ENCODE measurements around the gene SEMA3D. TPM values are rescaled to one million over a fixed set of nuclear protein-coding genes. Genes with fewer than 3 reads are reported as not detected.

The SEMA3D gene
- total and polyA plus RNA-seq, 2 of the 13 experiments (the other 11 are each of a cell fraction or from before 2014, with no cell fraction given) = 0.07 TPM; not detected in 1

DNA sequence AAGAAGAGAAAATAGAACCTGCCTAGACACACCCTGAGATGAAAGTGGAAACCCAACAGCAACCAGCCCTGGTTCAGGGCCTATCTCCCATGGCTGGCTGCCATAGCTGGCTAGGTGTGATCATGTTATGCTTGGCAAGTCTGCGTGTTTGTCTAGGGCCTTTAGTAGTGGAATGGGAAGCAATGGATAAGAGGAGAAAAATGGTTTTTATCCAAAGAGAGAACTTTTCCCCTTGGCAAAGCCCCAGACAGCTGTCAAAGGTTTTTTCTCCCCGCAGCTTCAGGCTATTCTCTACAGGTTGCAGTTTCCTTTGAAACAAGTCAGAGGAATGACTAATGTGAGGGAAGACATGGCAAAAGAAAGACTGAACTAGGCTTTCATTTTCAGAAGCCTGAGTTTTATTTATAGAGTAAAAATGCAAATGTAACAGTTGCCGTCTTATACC is 161.5 kb downstream of the SEMA3D start:
- ATAC-seq = no peak
- DNase-seq (ENCODE audit: low spot score) = no peak
- intact Hi-C loops (cut with micrococcal nuclease; ENCODE audit: unreplicated experiment) = no loop called here
- no peak overlapping the region for H3K9ac ChIP-seq (ENCODE audit: insufficient read depth, low read depth, low read length)
- H2AFZ ChIP-seq (ENCODE audit: low read length) = no peak overlapping the region
- H4K20me1 ChIP-seq (ENCODE audit: insufficient read depth, low read length) = no peaks in the 10 kb centered on the region
- no peaks in the 10 kb centered on the region for H3K9me3 ChIP-seq (ENCODE audit: low read length)
- ChIA-PET CTCF (ENCODE audit: low intra/inter-chr PET ratio, low total read pairs) (no interaction called here), POLR2A (no interaction called here)
- H3K4me3 ChIP-seq (replicated peaks in 1 of 3; ENCODE audit: insufficient read depth in 1 of 3, low read depth in 2 of 3, low read length in 3 of 3) = no peak overlapping the region
- in situ Hi-C loops (cut with HindIII; ENCODE audit: extremely low pct_ligation_motif_present, low pct_unique_long_range_greater_than_20kb) = no loop called here
- no peak for FAIRE-seq
- no peaks in the 10 kb centered on the region for H3K79me2 ChIP-seq (ENCODE audit: insufficient read depth, low read length)
- no peaks in the 10 kb centered on the region for H3K36me3 ChIP-seq (replicated peaks in 1 of 2; ENCODE audit: control insufficient read depth in 1 of 2, insufficient read depth in 2 of 2, low read length in 2 of 2)
- no peaks in the 10 kb centered on the region for H3K4me1 ChIP-seq (ENCODE audit: insufficient read depth, low read length)
- no TSS peak for BruUV-seq (replicated peaks)
- H3K27ac ChIP-seq (ENCODE audit: extremely low read length, insufficient read depth, low read length) = no peak overlapping the region
- H3K4me2 ChIP-seq (ENCODE audit: low read depth, low read length) = no peak overlapping the region
- WGBS (ENCODE audit: low lambda C conversion rate) = 0% methylated on average over 3 of the region's 3 CpGs
- no peak for TF ChIP-seq ZNF839 (CRISPR knock-in tag; IDR thresholded peaks at IDR 0.05; ENCODE audit: borderline replicate concordance)
- TF ChIP-seq JARID2 (CRISPR knock-in tag; IDR thresholded peaks at IDR 0.05; ENCODE audit: insufficient replicate concordance) = no peak
- TF ChIP-seq POLR2AphosphoS5 (IDR thresholded peaks at IDR 0.05; ENCODE audit: low read depth, low read length) = no peak
- TF ChIP-seq, protein P1, sequence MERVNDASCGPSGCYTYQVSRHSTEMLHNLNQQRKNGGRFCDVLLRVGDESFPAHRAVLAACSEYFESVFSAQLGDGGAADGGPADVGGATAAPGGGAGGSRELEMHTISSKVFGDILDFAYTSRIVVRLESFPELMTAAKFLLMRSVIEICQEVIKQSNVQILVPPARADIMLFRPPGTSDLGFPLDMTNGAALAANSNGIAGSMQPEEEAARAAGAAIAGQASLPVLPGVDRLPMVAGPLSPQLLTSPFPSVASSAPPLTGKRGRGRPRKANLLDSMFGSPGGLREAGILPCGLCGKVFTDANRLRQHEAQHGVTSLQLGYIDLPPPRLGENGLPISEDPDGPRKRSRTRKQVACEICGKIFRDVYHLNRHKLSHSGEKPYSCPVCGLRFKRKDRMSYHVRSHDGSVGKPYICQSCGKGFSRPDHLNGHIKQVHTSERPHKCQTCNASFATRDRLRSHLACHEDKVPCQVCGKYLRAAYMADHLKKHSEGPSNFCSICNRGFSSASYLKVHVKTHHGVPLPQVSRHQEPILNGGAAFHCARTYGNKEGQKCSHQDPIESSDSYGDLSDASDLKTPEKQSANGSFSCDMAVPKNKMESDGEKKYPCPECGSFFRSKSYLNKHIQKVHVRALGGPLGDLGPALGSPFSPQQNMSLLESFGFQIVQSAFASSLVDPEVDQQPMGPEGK (CRISPR knock-in tag; IDR thresholded peaks at IDR 0.05) = no peak
- TF ChIP-seq, protein P2, sequence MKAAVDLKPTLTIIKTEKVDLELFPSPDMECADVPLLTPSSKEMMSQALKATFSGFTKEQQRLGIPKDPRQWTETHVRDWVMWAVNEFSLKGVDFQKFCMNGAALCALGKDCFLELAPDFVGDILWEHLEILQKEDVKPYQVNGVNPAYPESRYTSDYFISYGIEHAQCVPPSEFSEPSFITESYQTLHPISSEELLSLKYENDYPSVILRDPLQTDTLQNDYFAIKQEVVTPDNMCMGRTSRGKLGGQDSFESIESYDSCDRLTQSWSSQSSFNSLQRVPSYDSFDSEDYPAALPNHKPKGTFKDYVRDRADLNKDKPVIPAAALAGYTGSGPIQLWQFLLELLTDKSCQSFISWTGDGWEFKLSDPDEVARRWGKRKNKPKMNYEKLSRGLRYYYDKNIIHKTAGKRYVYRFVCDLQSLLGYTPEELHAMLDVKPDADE (CRISPR knock-in tag; IDR thresholded peaks at IDR 0.05) = no peak
- no peak for TF ChIP-seq ZNF547 (CRISPR knock-in tag; IDR thresholded peaks at IDR 0.05)
- TF ChIP-seq NAIF1 (CRISPR knock-in tag; IDR thresholded peaks at IDR 0.05; ENCODE audit: borderline replicate concordance) = no peak
- no peak for TF ChIP-seq PHF5A (CRISPR knock-in tag; IDR thresholded peaks at IDR 0.05; ENCODE audit: low read depth, unreplicated experiment)
- TF ChIP-seq, protein P3, sequence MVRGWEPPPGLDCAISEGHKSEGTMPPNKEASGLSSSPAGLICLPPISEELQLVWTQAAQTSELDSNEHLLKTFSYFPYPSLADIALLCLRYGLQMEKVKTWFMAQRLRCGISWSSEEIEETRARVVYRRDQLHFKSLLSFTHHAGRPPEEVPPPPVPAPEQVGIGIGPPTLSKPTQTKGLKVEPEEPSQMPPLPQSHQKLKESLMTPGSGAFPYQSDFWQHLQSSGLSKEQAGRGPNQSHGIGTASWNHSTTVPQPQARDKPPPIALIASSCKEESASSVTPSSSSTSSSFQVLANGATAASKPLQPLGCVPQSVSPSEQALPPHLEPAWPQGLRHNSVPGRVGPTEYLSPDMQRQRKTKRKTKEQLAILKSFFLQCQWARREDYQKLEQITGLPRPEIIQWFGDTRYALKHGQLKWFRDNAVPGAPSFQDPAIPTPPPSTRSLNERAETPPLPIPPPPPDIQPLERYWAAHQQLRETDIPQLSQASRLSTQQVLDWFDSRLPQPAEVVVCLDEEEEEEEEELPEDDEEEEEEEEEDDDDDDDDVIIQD (CRISPR knock-in tag; IDR thresholded peaks at IDR 0.05; ENCODE audit: low read depth) = no peak
- no peak for TF ChIP-seq ZIK1 (CRISPR knock-in tag; IDR thresholded peaks at IDR 0.05; ENCODE audit: borderline replicate concordance, low read depth)
- TF ChIP-seq, protein P4, sequence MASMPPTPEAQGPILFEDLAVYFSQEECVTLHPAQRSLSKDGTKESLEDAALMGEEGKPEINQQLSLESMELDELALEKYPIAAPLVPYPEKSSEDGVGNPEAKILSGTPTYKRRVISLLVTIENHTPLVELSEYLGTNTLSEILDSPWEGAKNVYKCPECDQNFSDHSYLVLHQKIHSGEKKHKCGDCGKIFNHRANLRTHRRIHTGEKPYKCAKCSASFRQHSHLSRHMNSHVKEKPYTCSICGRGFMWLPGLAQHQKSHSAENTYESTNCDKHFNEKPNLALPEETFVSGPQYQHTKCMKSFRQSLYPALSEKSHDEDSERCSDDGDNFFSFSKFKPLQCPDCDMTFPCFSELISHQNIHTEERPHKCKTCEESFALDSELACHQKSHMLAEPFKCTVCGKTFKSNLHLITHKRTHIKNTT (CRISPR knock-in tag; IDR thresholded peaks at IDR 0.05) = no peak
- TF ChIP-seq, protein P5, sequence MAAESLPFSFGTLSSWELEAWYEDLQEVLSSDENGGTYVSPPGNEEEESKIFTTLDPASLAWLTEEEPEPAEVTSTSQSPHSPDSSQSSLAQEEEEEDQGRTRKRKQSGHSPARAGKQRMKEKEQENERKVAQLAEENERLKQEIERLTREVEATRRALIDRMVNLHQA (CRISPR knock-in tag; IDR thresholded peaks at IDR 0.05) = no peak
- no peak for TF ChIP-seq ZNF572 (CRISPR knock-in tag; IDR thresholded peaks at IDR 0.05)
- no peak for TF ChIP-seq SRSF9 (IDR thresholded peaks at IDR 0.05; ENCODE audit: borderline replicate concordance, insufficient read depth, low read depth, low read length, poor library complexity, severe bottlenecking)
- H3K27me3 ChIP-seq (ENCODE audit: control insufficient read depth in 1 of 2, insufficient read depth in 2 of 2, low read length in 2 of 2) = no peaks in the 10 kb centered on the region
